PC-9 (cell line): ENCODE results near the gene SBK3.

Experiments
- EZH2 ChIP-seq: fragments of 200-600 bp; sonication (generic); IDR thresholded peaks from 2 replicates; pipeline ENCODE4 v1.8.0; 2017; ENCODE audit warnings: antibody characterized with exemption, low read depth
- TF ChIP-seq, protein P1 (sequence below): fragments of 200-600 bp; sonication (generic); conservative IDR thresholded peaks from 2 replicates; pipeline ENCODE4 v1.6.1; 2017; ENCODE audit warnings: mixed run types, antibody characterized with exemption, mild to moderate bottlenecking, moderate library complexity

GRCh38 chr19:55559684-55560083 lies 14.3 kb upstream of the SBK3 start:
- no peak for TF ChIP-seq EZH2
- TF ChIP-seq, protein P1, sequence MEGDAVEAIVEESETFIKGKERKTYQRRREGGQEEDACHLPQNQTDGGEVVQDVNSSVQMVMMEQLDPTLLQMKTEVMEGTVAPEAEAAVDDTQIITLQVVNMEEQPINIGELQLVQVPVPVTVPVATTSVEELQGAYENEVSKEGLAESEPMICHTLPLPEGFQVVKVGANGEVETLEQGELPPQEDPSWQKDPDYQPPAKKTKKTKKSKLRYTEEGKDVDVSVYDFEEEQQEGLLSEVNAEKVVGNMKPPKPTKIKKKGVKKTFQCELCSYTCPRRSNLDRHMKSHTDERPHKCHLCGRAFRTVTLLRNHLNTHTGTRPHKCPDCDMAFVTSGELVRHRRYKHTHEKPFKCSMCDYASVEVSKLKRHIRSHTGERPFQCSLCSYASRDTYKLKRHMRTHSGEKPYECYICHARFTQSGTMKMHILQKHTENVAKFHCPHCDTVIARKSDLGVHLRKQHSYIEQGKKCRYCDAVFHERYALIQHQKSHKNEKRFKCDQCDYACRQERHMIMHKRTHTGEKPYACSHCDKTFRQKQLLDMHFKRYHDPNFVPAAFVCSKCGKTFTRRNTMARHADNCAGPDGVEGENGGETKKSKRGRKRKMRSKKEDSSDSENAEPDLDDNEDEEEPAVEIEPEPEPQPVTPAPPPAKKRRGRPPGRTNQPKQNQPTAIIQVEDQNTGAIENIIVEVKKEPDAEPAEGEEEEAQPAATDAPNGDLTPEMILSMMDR, result no peak
